Stomach (tissue), 9 donors: ENCODE results near the gene RABGAP1. TPM values are rescaled to one million over a fixed set of nuclear protein-coding genes. Genes with fewer than 3 reads are reported as not detected.
A peak's percentile ranks its signal among the peaks of the same experiment; 100 is the strongest.

Experiments
- DNase-seq, 2 donors: peaks; one replicate each; pipeline versions ENCODE4 v3.0.0 to v3.0.0-alpha.2; 2013 to 2019
- H3K27ac ChIP-seq, 5 donors: fragments of 200-600 bp in 4 of 5; sonication (generic) in 4 of 5; one replicate each; pipeline ENCODE4 v1.5.1; 2013 to 2019; ENCODE audit warnings: mild to moderate bottlenecking in 1 of 5, moderate library complexity in 1 of 5
- H3K27me3 ChIP-seq, 3 donors: fragments of 200-600 bp; sonication (generic); one replicate each; pipeline ENCODE4 v1.5.1; 2017 to 2019; ENCODE audit warnings: mixed run types in 1 of 3
- H3K36me3 ChIP-seq, 4 donors: fragments of 200-600 bp; sonication (generic); 1 replicate in 3 of 4; 2 replicates in 1 of 4; pipeline ENCODE4 v1.5.1; 2016 to 2019
- H3K4me1 ChIP-seq, 4 donors: fragments of 200-600 bp; sonication (generic); one replicate each; pipeline ENCODE4 v1.5.1; 2016 to 2019
- H3K4me3 ChIP-seq, 4 donors: fragments of 200-600 bp; sonication (generic) in 3 of 4; one replicate each; pipeline ENCODE4 v1.5.1; 2016 to 2019; ENCODE audit warnings: mild to moderate bottlenecking in 1 of 4
- H3K9me3 ChIP-seq, 4 donors: fragments of 200-600 bp; sonication (generic); one replicate each; pipeline ENCODE4 v1.5.1; 2016 to 2019
- EP300 ChIP-seq: sonication (generic); formaldehyde crosslinking; IDR thresholded peaks from one replicate; pipeline ENCODE4 v1.6.1; 2017; ENCODE audit warnings: antibody characterized with exemption
- POLR2A ChIP-seq, 4 donors: fragments of 450-650 bp; IDR thresholded peaks; one replicate each; pipeline ENCODE4 v1.6.1; 2016; ENCODE audit warnings: antibody characterized with exemption in 4 of 4, control low read depth in 2 of 4, mild to moderate bottlenecking in 1 of 4, moderate library complexity in 1 of 4
- POLR2AphosphoS5 ChIP-seq, 3 donors: sonication (generic); formaldehyde crosslinking; IDR thresholded peaks; one replicate each; pipeline ENCODE4 v1.6.1; 2016; ENCODE audit warnings: antibody characterized with exemption in 3 of 3
- whole genome bisulfite sequencing, 5 donors: extraction: QIAGEN DNeasy Blood & Tissue Kit in 3 of 5; methylation state at CpG; one replicate each; pipeline versions ENCODE4 v1.1.5 to v1.1.7; 2013 to 2018; 5-methylcytosine and 5-hydroxymethylcytosine counted together
- intact Hi-C: fragments of 100-400 bp; cut with DNase I; formaldehyde crosslinking; loops from one replicate; pipeline ENCODE4 v1.15.1; 2023; ENCODE audit warnings: low total_unique reads
- polyA plus RNA-seq, 3 donors: library from polyadenylated mRNA; stranded (reverse); fragments of 200-250 nt; gene quantifications; one replicate each; pipeline ENCODE4 v1.2.3, GENCODE V29; 2013
- small RNA-seq, 4 donors: library from RNA; depleted of rRNA; stranded (forward); fragments of <200 nt; gene quantifications; one replicate each; pipeline ENCODE3, GENCODE V24; 2016
- total RNA-seq, 5 donors: library from RNA; depleted of rRNA; stranded (reverse); fragments of >200 nt; gene quantifications; one replicate each; pipeline versions ENCODE4 v1.1.0 to v1.2.3, GENCODE V29; 2014 to 2016
- TF ChIP-seq, protein P1 (sequence below), 7 experiments: fragments of 450-650 bp in 4 of 7; fragments of 200-600 bp in 3 of 7; sonication (generic) in 3 of 7; IDR thresholded peaks; one replicate each; pipeline ENCODE4 v1.5.1; 2016 to 2019; ENCODE audit warnings: antibody characterized with exemption in 7 of 7, control low read depth in 2 of 7, mild to moderate bottlenecking in 1 of 7
- donor health status: healthy with polysubstance abuse.
- donor health status: Bipolar disorder and iron deficiency.
- donor health status: healthy.

Gene RABGAP1
- total and polyA plus RNA-seq, 8 donors: 7.0 to 157 (median 33.0) TPM

DNA sequence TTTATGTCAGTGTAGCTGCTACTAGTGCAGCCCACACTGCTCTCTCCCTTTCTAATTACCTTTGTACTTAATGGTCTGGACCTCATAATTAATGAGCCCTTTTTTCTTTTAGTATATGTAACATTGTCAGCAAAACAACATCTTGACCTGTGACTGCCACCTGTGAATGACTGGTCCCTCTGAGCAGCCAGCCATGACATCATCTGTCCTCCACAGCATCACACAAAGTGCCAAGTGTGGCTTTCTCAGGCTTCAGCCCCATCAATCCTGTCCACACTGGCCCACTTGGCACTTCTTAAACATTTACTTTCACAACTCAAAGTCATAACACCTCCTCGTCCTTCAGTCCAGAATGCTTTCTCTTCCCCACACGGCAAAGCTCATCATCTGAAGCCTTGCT lies 197.3 kb downstream of the RABGAP1 start:
- WGBS, 5 donors: 85 to 96% (median 92%) methylated on average over 2 of the region's 2 CpGs
- Histone ChIP-seq H3K4me1 (no peaks in the 10 kb centered on the region), H3K36me3 (peaks cover 6 to 23% (median 13%) of the 10 kb centered on the region in 4 donors), H3K27me3 (no peaks in the 10 kb centered on the region), H3K4me3 (no peak overlapping the region), H3K9me3 (no peaks in the 10 kb centered on the region), H3K27ac (no peak overlapping the region)
- no peak for DNase-seq
- TF ChIP-seq POLR2A (IDR thresholded peaks at IDR 0.05) (no peak), EP300 (no peak), POLR2AphosphoS5 (IDR thresholded peaks at IDR 0.05) (no peak)
- TF ChIP-seq, protein P1, sequence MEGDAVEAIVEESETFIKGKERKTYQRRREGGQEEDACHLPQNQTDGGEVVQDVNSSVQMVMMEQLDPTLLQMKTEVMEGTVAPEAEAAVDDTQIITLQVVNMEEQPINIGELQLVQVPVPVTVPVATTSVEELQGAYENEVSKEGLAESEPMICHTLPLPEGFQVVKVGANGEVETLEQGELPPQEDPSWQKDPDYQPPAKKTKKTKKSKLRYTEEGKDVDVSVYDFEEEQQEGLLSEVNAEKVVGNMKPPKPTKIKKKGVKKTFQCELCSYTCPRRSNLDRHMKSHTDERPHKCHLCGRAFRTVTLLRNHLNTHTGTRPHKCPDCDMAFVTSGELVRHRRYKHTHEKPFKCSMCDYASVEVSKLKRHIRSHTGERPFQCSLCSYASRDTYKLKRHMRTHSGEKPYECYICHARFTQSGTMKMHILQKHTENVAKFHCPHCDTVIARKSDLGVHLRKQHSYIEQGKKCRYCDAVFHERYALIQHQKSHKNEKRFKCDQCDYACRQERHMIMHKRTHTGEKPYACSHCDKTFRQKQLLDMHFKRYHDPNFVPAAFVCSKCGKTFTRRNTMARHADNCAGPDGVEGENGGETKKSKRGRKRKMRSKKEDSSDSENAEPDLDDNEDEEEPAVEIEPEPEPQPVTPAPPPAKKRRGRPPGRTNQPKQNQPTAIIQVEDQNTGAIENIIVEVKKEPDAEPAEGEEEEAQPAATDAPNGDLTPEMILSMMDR (IDR thresholded peaks at IDR 0.05): no peak
- intact Hi-C loops: no loop called here

DNA sequence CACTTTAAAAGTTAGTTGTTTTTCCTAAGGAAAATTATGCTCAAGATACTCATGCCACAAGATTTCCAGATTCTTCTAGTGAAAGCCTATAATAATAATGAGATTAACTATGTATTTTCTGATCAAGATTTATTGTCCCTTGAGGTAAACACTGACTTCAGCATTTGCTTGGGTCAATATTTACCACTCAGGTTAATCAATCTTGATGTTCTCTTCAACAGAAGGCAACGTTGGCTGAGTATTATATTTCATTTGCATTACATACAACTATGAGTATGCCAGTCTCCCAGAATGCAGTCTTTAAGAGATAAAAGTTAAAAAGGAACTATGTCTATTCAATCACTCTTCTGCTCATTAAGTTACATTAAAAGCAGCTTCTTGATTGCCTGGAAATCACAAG lies 208.2 kb downstream of the RABGAP1 start:
- intact Hi-C loops: no loop called here
- 15 to 28% (median 19%) methylated on average over 1 of the region's 1 CpG for WGBS, 5 donors
- H3K27ac ChIP-seq: no peak overlapping the region

DNA sequence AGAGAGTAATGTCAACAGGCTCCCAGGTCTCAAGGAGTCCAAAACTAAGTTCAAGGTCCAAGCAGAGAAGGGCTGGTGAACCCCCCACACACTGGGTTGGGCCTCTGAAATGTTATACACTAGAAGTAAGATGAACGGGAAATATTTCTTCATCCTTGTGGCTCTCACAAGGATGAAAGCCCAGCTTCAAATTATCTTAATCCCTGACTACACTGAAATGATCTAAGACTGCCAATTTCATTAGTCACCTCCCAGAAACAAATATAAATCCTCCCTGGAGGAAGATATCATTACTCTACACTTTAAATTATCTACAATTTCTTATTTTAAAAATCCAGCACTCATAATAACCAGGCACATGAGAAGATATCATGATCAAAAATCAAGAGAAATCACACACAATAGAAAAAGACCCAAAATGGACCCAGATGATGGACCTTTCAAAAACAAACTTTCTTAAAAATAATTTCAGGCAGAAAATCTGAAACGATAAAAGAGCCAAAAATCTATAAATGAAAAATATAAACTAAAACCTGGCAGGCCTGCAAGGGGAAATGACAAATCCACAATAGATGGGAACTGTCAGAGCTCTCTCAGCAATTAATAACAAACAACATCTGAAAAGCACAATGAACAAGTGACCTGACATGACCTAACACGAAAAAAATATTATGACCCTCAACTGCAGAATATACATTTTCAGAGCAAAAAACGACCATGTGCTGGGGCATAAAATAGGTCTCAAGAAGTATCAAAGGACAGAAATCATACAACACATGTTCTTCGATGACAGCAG lies 210.1 kb downstream of the RABGAP1 start:
- H3K36me3 ChIP-seq: peaks cover 0 to 28% (median 15%) of the 10 kb centered on the region in 4 donors
- TF ChIP-seq POLR2AphosphoS5 (IDR thresholded peaks at IDR 0.05) (no peak), EP300 (no peak), POLR2A (IDR thresholded peaks at IDR 0.05) (no peak)
- TF ChIP-seq, protein P1 (IDR thresholded peaks at IDR 0.05): no peak
- H3K9me3 ChIP-seq: no peaks in the 10 kb centered on the region
- no peaks in the 10 kb centered on the region for H3K27me3 ChIP-seq
- no peak for DNase-seq
- H3K4me3 ChIP-seq: no peak overlapping the region
- peaks cover 0 to 9% (median 0%) of the 10 kb centered on the region in 4 donors for H3K4me1 ChIP-seq
- no peak overlapping the region for H3K27ac ChIP-seq
- intact Hi-C loops: no loop called here
- WGBS, 5 donors: 82 to 91% (median 86%) methylated on average over 5 of the region's 5 CpGs

More for the DNA sequence above, 208.2 kb downstream of the RABGAP1 start:
- Histone ChIP-seq H3K4me3 (no peak overlapping the region), H3K36me3 (peaks cover 0 to 23% (median 13%) of the 10 kb centered on the region in 4 donors), H3K27me3 (no peaks in the 10 kb centered on the region), H3K9me3 (no peaks in the 10 kb centered on the region), H3K4me1 (peaks cover 0 to 9% (median 0%) of the 10 kb centered on the region in 4 donors)
- DNase-seq: peak in 1 of 2 donors; percentile 6
- TF ChIP-seq, protein P1 (IDR thresholded peaks at IDR 0.05): no peak
- TF ChIP-seq POLR2A (IDR thresholded peaks at IDR 0.05) (no peak), EP300 (no peak), POLR2AphosphoS5 (IDR thresholded peaks at IDR 0.05) (no peak)

Small RNAs within 50 kb of the gene (small RNA-seq; reads per million reads assigned to genes)
- 0 reads per million in 4 donors for gene GPR21
- 0 reads per million in 4 donors for gene RNY1P15

Other genes with a start within 250 kb of the RABGAP1 start
- gene OR1L4, start 217.0 kb upstream of the RABGAP1 start, total RNA-seq: not detected
- gene OR1L4, start 217.0 kb upstream of the RABGAP1 start, polyA plus RNA-seq: not detected
- not detected for gene OR1L6, start 198.7 kb upstream of the RABGAP1 start, total RNA-seq
- gene OR1L6, start 198.7 kb upstream of the RABGAP1 start, polyA plus RNA-seq: not detected
- gene OR5C1, start 152.1 kb upstream of the RABGAP1 start, total RNA-seq: not detected
- not detected for gene OR5C1, start 152.1 kb upstream of the RABGAP1 start, polyA plus RNA-seq
- not detected for gene OR1K1, start 140.9 kb upstream of the RABGAP1 start, total RNA-seq
- not detected for gene OR1K1, start 140.9 kb upstream of the RABGAP1 start, polyA plus RNA-seq
- gene PDCL, start 112.4 kb upstream of the RABGAP1 start, total RNA-seq: 10 to 100 TPM in 3 of 5 donors, 1 to 10 TPM in 2; 5.8 to 35.4 (median 11.6) TPM
- gene PDCL, start 112.4 kb upstream of the RABGAP1 start, polyA plus RNA-seq: 10 to 100 TPM in 1 of 3 donors, 1 to 10 TPM in 2; 5.5 to 11.8 (median 10.0) TPM
- gene RC3H2, start 35.7 kb upstream of the RABGAP1 start, total RNA-seq: 10 to 100 TPM; 18.8 to 66.3 (median 28.1) TPM
- gene RC3H2, start 35.7 kb upstream of the RABGAP1 start, polyA plus RNA-seq: 10 to 100 TPM in 1 of 3 donors, 1 to 10 TPM in 2; 5.8 to 13.4 (median 9.2) TPM
- 10 to 100 TPM in 2 of 5 donors, 1 to 10 TPM in 3; 2.9 to 21.3 (median 6.4) TPM for gene ZBTB6, start 27.7 kb upstream of the RABGAP1 start, total RNA-seq
- 1 to 10 TPM; 2.3 to 4.9 (median 3.1) TPM for gene ZBTB6, start 27.7 kb upstream of the RABGAP1 start, polyA plus RNA-seq
- gene ZBTB26, start 9.5 kb upstream of the RABGAP1 start, total RNA-seq: 10 to 100 TPM in 3 of 5 donors, 1 to 10 TPM in 2; 5.2 to 14.7 (median 11.0) TPM
- 1 to 10 TPM; 1.5 to 4.3 (median 3.2) TPM for gene ZBTB26, start 9.5 kb upstream of the RABGAP1 start, polyA plus RNA-seq
- 1 to 10 TPM in 1 of 5 donors, not detected in 4; 7.0 TPM for gene GPR21, start 92.6 kb downstream of the RABGAP1 start, total RNA-seq
- gene GPR21, start 92.6 kb downstream of the RABGAP1 start, polyA plus RNA-seq: not detected